ENCODE results near the gene SLC5A5. TPM values are rescaled to one million over a fixed set of nuclear protein-coding genes. Genes with fewer than 3 reads are reported as not detected.
A peak's percentile ranks its signal among the peaks of the same experiment; 100 is the strongest.

Gene SLC5A5
- total RNA-seq, 4 donors from 2014 or later = not detected

- no peak overlapping the region for H3K27ac ChIP-seq
- intact Hi-C loops (cut with DNase I; ENCODE audit: low total_unique reads) (no loop called here), in situ Hi-C loops (cut with MboI; ENCODE audit: low sequenced_read_pairs in 4 of 4) (loop anchor here in 2 of 4 donors (10.0 to 25.0 kb wide), 2 partner anchors 118 to 126 kb away; no protein-coding TSS in a partner anchor)
- no peaks in the 10 kb centered on the region for H3K9me3 ChIP-seq
- H3K27me3 ChIP-seq = peaks cover 39 to 48% (median 44%) of the 10 kb centered on the region in 3 donors
- no peaks in the 10 kb centered on the region for H3K4me1 ChIP-seq
- DNase-seq (no peak), ATAC-seq (no peak)
- peaks cover 0 to 11% of the 10 kb centered on the region in 2 donors for H3K36me3 ChIP-seq
- TF ChIP-seq CTCF (IDR thresholded peaks at IDR 0.05 in 4 of 5, conservative IDR thresholded peaks at IDR 0.05 in 1 of 5) = no peak
- TF ChIP-seq POLR2A (IDR thresholded peaks at IDR 0.05) = no peak
- no peak overlapping the region for H3K4me3 ChIP-seq
These were observed 2.6 kb upstream of the SLC5A5 start for GRCh38 chr19:17869114-17869608.

- H3K9me3 ChIP-seq = no peaks in the 10 kb centered on the region
- no peaks in the 10 kb centered on the region for H3K4me1 ChIP-seq
- no peak overlapping the region for H3K4me3 ChIP-seq
- TF ChIP-seq POLR2A (IDR thresholded peaks at IDR 0.05) (no peak), CTCF (IDR thresholded peaks at IDR 0.05 in 4 of 5, conservative IDR thresholded peaks at IDR 0.05 in 1 of 5) (no peak)
- no peaks in the 10 kb centered on the region for H3K36me3 ChIP-seq
- DNase-seq (no peak), ATAC-seq (no peak)
- peaks cover 54 to 68% (median 64%) of the 10 kb centered on the region in 3 donors for H3K27me3 ChIP-seq
- in situ Hi-C loops (cut with MboI; ENCODE audit: low sequenced_read_pairs in 4 of 4) = loop anchor here in 1 of 4 donors (25.0 kb wide), 1 partner anchor 116 kb away; no protein-coding TSS in a partner anchor
- H3K27ac ChIP-seq = no peak overlapping the region
- intact Hi-C loops (cut with DNase I; ENCODE audit: low total_unique reads) = no loop called here
These were observed 490 bp upstream of the SLC5A5 start for GRCh38 chr19:17871032-17871877.

- no peak overlapping the region for H3K27ac ChIP-seq
- H3K9me3 ChIP-seq = no peaks in the 10 kb centered on the region
- H3K4me3 ChIP-seq = no peak overlapping the region
- no peaks in the 10 kb centered on the region for H3K4me1 ChIP-seq
- intact Hi-C loops (cut with DNase I; ENCODE audit: low total_unique reads) (no loop called here), in situ Hi-C loops (cut with MboI; ENCODE audit: low sequenced_read_pairs in 4 of 4) (loop anchor here in 1 of 4 donors (25.0 kb wide), 1 partner anchor 115 kb away; no protein-coding TSS in a partner anchor)
- no peak for ATAC-seq
- H3K27me3 ChIP-seq = peaks cover 54 to 68% (median 64%) of the 10 kb centered on the region in 3 donors
- H3K36me3 ChIP-seq = no peaks in the 10 kb centered on the region
- DNase-seq = no peak
- TF ChIP-seq CTCF (IDR thresholded peaks at IDR 0.05 in 4 of 5, conservative IDR thresholded peaks at IDR 0.05 in 1 of 5) = no peak
- no peak for TF ChIP-seq POLR2A (IDR thresholded peaks at IDR 0.05)
These were observed 681 bp downstream of the SLC5A5 start for GRCh38 chr19:17872251-17873001.

- intact Hi-C loops (cut with DNase I; ENCODE audit: low total_unique reads) = no loop called here
- no peak for TF ChIP-seq CTCF (IDR thresholded peaks at IDR 0.05 in 4 of 5, conservative IDR thresholded peaks at IDR 0.05 in 1 of 5)
- no peak for TF ChIP-seq POLR2A (IDR thresholded peaks at IDR 0.05)
- Histone ChIP-seq H3K36me3 (no peaks in the 10 kb centered on the region), H3K27ac (no peak overlapping the region), H3K4me1 (no peaks in the 10 kb centered on the region), H3K4me3 (peak overlapping the region in 1 of 4 donors; percentile 2), H3K27me3 (peaks cover 54 to 68% (median 64%) of the 10 kb centered on the region in 3 donors), H3K9me3 (no peaks in the 10 kb centered on the region)
- DNase-seq = no peak
- no peak for ATAC-seq
- in situ Hi-C loops (cut with MboI; ENCODE audit: low sequenced_read_pairs in 4 of 4) = loop anchor here in 1 of 4 donors (25.0 kb wide), 1 partner anchor 113 kb away; no protein-coding TSS in a partner anchor
These were observed 2.3 kb downstream of the SLC5A5 start for GRCh38 chr19:17873786-17874757.
